Activated CD4-positive, alpha-beta T cell treated with anti-CD3 and anti-CD28 coated beads, Interleukin-10, Interleukin-2, amounts not matched to agents 100 ng/mL and 50 ng/mL, durations not matched to agents 16 hours and 8 hours (primary cell): ENCODE results near the gene KIF19.
"Not testable (repeated sequence)": the region's sequence is repeated elsewhere in the genome, so short reads cannot be mapped to it uniquely, and the experiment has no call there.

Experiments used
- DNase-seq: peaks from one replicate; pipeline ENCODE4 v3.0.0-alpha.2; 2020

The KIF19 gene

DNA sequence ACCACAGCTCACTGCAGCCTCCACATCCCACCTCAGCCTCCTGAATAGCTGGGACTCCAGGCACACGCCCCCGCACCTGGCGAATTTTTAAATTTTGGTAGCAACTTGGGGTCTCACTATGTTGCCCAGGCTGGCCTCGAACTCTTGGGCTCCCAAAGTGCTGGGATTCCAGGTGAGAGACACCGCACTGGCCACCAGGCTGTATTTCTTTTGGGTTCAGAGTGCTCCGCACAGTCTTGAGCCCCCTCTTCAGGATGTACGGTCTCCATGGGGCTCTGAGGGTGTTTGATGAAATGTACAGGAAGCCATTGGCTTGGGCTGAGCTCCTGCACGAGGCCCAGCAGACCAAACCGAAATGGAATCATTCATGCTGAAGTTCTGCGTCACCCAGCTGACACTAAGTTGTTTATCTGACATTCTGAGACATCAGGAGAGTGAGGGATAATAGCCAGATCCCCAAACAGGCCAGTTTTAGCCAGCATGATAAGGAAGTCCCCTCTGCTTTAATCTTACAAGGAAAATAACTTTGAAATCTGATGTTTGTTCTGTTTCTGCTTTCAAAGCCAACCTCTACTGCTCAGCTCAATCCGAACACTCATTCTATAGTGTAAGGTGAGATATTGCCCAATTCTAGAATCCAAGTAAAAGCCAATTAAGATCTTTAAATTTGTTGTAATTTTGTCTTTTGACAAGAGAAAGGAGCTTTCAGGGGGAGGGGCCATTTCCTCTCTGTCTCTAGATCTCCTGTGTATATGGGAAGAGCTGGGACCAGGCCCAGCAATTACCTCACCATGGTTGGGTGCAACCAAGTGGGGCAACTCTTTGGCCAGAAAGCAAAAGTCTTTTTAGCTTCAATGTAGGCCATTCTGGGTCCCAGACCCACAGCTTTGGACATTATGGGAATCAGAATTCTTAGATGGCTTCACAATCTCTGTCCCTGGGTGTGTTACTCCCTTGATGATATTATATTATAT lies 64.9 kb downstream of the KIF19 start:
- DNase-seq = no peak

DNA sequence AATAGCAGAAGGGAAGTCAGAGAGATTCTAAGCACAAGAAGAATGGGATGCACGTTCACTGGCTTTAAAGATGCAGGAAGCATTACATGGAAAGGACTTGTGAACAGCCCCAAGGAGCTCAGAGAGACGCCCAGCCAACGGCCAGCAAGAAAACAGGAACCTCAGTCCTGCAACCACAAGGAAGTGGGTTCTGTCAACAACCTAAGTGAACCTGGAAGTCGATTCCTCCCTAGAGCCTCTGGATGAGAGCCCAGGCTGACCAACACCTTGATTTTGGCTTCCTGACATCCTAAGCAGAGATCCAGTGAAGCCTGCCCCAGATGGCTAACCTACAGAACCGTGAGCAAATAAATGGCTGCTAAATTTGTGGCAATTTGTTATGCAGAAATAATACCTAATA lies 65.7 kb downstream of the KIF19 start:
- DNase-seq = no peak

DNA sequence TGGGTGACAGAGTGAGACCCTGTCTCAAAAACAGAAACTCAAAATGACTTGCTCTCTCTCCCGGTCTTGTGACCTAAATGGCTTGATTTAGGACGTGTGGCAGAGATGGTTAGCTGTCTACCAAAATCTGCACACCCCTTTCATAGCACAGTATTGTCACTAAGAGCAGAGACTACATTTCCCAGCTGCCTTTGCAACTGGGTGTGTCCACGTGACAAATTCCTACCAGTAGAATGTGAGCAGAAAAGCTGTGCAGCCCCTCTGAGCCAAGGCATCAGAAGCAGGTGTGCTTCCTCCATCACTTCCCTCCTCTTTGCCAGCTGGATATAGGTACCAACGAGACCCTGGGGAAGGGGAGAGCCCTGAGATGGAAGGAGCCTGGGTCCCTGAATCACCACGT lies 66.8 kb downstream of the KIF19 start:
- no peak for DNase-seq

DNA sequence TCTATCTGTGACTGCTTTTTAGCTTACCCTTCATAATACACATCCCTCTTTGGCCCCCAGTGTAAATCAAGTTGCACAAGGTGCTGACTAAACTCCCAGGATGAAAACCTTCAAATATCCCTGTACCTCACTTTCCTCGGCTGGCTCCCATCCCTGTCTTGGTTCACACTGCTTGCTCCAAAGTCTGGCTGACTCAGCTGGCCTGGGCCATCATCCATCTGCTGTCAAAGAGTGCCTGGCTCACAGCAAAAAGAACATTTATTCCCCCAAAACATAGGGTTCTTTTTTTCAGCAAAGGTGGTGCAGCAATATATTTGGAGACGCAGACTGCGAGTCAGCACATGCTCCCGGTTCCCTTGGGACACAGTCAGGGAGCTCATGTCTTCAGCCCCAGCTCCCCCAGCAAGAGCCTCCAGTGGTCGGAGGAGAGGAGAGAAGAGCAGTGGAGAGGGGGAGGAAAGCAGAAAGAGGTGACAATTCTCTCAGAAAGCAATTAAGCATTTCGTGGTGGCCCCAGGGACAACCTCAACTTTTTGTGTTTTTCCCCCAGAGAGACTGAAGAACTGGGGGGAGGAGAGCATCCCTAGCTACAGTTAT lies 67.4 kb downstream of the KIF19 start:
- DNase-seq = no peak

DNA sequence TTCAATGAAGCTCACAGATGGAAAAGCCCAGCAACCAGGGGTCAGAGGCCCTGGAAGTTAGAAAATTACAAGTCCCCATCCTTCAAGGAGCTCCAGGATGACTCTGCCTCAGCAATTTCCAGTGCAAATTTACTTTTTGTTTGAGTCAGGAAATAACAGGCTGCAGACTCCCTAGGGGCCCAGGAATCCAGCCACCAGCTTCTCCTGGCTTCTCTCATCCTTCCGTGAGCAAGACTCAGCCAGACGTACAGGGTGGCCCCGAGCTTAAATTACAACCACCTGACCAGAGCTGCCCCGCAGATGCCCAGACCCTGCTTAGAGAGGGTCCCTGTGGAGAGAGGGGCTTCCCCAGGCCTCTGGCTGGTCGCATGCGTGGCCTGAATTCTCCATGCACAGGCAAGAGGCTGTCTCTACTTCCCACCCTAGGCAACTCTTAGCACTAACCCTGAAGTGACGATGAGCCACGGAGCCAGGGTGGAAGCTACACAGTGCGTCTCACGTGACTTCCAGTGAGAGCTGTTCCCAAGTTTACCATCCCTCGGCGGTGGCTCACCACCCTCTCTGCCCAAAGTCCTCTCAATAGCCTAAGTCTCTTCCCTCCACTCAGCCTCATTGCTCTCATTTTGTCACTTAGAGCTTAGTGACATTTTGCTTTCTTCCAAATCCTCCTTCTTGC lies 68.4 kb downstream of the KIF19 start:
- no peak for DNase-seq

DNA sequence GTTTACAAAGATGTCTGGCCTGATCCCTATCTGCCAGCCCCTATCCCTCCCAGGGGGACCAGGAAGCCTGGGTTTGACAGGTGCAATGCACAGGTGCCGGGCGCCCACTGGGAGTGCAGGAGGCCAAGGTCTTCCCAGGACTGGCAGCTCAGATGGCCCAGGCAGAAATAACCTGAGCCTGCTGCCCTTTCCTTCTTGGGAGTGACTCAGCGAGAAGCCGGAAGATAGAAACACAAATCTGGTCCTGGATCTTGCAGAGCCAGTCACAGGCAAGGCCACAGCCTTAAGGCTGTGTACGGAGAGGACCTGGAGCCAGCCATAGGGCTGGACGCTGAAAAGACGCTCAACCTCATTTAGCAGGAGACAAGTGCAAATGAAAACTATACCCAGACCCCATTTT lies 69.0 kb downstream of the KIF19 start:
- no peak for DNase-seq

DNA sequence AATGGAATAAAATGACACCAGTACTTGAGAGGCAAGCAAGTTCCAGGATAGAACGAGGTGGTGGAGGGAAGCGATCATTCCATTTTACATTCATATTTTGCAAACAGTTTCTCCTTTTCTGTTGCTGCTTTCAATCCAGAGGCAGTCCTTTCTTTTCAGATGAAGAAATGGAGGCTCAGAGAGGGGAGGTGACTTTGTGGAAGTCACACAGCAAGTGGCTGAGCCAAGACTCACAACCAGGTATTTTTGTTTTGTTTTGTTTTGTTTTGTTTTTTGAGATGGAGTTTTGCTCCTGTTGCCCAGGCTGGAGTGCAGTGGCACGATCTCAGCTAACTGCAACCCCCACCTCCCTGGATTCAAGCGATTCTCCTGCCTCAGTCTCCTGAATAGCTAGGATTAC lies 70.5 kb downstream of the KIF19 start:
- DNase-seq = no peak

DNA sequence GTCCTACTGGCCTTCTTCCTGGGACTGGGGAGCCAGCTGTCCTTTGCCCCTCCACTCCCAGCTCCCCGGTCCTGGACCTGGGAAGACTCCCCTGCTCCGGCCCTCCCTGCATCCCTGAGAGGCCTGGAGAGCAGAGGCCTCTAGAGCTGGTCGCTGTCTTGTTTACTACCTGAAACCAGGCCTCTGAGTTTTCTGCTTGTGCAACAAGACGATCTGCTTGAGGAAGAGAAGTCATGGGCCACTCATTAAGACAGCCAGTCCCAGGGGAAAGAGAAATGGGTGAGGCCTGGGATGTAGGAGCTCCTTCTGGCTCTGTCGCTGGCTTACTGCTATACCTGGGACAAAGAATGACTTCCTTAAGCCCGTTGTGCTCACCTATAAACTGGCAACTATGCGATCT lies 76.0 kb downstream of the KIF19 start:
- DNase-seq = no peak

DNA sequence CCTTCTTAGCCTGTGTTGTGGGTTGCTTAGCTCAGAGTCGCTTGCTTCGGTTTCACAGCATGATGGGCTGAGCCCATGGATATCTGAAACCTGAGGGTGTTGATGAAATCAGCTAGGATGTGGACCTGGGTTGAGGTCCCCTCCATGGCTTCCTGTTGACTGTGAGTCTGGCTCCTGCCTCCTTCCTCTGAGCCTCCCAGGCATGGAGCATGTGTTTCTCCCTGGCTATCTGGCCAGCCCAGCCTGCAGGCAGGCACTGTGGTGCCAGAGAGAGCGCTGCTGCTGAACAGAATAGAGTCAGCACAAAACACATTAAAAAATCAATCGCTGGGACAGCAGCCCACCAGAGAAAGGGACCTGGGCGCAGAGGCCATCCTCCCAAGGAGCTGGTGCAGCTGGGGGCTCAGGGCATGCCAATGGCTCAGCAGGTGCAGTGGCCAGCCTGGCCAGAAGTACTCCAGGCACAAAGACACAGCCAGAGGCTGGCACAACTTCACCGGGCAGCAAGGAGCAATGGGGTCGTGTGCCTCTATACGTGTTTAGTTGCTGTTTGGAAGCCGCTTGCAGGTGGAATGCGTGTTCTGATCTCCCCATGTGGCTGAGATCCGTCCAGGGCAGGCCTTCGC lies 77.6 kb downstream of the KIF19 start:
- no peak for DNase-seq

DNA sequence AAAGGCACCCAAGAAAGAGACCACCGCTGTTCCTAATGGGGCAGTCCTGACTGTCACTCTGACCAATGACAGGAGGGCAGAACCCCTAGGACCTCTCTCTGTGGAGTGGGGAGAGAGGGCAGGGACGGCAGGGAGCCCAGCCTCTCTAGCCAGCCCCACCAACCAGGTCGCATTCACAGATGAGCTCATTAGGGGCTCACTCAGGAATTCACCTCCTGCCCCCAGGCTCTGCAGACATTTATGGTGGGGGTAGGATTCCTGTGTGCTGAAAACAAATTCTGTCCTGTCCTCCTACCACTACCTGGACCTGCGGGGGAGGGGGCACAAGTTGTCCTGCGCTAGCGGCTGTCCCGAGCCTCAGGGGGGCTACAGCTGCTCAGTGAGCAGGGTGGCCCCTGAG lies 78.2 kb downstream of the KIF19 start:
- no peak for DNase-seq

DNA sequence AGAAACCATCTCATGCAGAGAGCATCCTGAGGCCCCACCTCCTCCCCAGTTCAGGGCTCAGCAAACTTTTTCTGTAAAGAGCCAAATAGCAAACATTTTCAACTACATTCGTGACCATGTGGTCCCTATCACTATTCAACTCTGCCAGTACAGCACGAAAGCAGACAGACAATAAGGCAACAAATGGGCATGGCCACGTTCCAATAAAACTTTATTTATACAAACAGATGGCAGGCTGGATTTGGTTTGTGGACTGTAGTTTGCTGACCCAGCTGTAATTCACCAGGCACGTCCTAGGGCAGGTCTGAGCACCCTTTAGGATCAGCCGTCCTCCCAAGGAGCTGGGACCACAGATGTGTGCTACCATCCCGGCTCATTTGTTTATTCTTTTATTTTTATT lies 78.8 kb downstream of the KIF19 start:
- no peak for DNase-seq

DNA sequence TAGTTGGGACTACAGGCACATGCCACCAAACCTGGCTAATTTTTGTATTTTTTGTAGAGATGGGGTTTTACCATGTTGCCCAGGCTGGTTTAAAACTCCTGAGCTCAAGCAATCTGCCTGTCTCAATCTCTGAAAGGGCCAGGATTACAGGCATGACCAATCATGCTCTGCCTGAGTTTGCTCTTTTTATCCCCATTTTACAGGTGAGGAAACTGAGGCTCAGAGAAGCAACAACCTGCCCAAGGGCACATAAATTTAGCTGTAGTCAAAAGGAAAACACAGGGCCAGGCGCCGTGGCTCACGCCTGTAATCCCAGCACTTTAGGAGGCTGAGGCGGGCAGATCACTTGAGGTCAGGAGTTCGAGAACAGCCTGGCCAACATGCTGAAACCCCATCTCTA lies 79.3 kb downstream of the KIF19 start:
- not testable (repeated sequence) for DNase-seq
